ENCODE data around the gene MUC5B.

Gene MUC5B

GRCh38 chr11:1218256-1218787, 4.5 kb upstream of the MUC5B start:
- no peak for DNase-seq (ENCODE audit: low spot score)
- TF ChIP-seq, protein P1, sequence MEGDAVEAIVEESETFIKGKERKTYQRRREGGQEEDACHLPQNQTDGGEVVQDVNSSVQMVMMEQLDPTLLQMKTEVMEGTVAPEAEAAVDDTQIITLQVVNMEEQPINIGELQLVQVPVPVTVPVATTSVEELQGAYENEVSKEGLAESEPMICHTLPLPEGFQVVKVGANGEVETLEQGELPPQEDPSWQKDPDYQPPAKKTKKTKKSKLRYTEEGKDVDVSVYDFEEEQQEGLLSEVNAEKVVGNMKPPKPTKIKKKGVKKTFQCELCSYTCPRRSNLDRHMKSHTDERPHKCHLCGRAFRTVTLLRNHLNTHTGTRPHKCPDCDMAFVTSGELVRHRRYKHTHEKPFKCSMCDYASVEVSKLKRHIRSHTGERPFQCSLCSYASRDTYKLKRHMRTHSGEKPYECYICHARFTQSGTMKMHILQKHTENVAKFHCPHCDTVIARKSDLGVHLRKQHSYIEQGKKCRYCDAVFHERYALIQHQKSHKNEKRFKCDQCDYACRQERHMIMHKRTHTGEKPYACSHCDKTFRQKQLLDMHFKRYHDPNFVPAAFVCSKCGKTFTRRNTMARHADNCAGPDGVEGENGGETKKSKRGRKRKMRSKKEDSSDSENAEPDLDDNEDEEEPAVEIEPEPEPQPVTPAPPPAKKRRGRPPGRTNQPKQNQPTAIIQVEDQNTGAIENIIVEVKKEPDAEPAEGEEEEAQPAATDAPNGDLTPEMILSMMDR (IDR thresholded peaks at IDR 0.05) = no peak
- Histone ChIP-seq H3K27ac (no peak overlapping the region), H3K4me3 (no peak overlapping the region)

- no peak overlapping the region for H3K4me3 ChIP-seq
- no peak for DNase-seq (ENCODE audit: low spot score)
- no peak overlapping the region for H3K27ac ChIP-seq
- TF ChIP-seq, protein P1 (IDR thresholded peaks at IDR 0.05) = no peak
These were observed 3.9 kb upstream of the MUC5B start for GRCh38 chr11:1218788-1219445.

GRCh38 chr11:1219446-1219833, 3.4 kb upstream of the MUC5B start:
- no peak for DNase-seq (ENCODE audit: low spot score)
- no peak overlapping the region for H3K27ac ChIP-seq
- TF ChIP-seq, protein P1 (IDR thresholded peaks at IDR 0.05) = no peak
- no peak overlapping the region for H3K4me3 ChIP-seq

- TF ChIP-seq, protein P1 (IDR thresholded peaks at IDR 0.05) = no peak
- Histone ChIP-seq H3K4me3 (no peak overlapping the region), H3K27ac (no peak overlapping the region)
- no peak for DNase-seq (ENCODE audit: low spot score)
These were observed 2.7 kb upstream of the MUC5B start for GRCh38 chr11:1219834-1220815.

DNA sequence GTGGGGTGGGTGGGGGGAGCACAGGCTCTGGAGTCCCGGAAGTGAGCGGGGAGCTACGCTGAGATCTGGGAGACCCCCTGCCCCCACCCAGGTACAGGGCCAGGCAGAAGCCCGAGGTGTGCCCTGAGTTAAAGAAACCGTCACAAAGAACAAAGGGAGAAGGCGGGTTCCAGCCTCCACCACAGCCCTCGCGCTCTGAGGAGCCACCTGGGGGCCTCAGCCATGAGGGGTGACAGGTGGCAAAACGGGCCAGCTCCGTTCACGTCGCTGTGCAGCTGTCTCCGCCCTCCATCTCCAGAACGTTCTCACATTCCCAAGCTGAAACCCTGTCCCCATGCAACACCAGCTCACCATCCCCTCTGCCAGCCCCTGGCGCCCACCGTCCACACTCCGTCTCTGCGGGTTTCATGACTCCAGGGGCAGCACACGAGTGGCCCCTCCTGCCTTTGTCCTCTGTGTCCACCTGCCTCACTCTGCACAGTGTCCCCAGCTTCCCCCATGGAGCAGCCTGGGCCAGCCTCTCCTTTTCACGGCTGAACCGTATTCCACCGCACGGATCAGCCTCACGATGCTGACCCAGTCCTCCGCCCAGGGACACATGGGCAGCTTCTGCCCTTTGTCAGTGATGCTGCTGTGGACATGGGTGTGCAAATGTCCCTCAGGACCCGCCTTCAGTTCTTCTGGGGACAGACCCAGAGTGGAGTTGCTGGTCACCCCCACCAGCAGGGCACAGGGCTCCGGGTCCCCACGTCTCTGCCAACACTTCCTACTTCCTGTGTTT, 1.7 kb upstream of the MUC5B start:
- H3K27ac ChIP-seq = no peak overlapping the region
- TF ChIP-seq, protein P1 (IDR thresholded peaks at IDR 0.05) = no peak
- DNase-seq (ENCODE audit: low spot score) = no peak
- H3K4me3 ChIP-seq = no peak overlapping the region

DNA sequence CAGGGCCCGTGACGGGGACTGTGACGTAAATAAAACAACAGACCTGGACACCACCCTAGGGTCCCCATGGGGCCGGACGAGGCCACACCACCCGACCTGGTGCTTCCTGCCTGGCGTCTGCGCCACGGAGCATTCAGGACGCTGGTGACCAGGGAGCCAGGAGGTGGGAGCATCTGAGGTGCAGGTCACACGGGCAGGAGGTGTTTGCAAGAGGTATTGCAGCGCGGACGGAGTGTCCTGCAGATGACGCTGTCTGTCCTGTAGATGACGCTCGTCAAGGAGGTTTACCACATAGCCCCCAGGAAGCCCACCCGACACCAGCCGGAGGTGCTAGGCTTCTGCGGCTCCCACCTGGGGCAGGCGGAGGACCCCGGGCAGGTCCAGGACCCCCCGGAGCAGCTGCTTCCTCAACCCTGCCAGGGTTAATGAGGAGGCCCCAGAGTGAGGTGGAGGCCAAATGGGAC, 986 bp upstream of the MUC5B start:
- no peak overlapping the region for H3K27ac ChIP-seq
- no peak overlapping the region for H3K4me3 ChIP-seq
- TF ChIP-seq, protein P1 (IDR thresholded peaks at IDR 0.05) = no peak
- DNase-seq (ENCODE audit: low spot score) = no peak

Data from coronary artery (tissue), 2 donors.